Stimulated activated naive B cell treated with anti-CD40 and anti-IgM and Interleukin-4, amounts not matched to agents 10 μg/mL and 1 μg/mL and 100 μg/mL, for 72 hours (primary cell): ENCODE data around the gene PARD6B.

ENCODE experiments used
- ATAC-seq, 2 donors: fragments of 150-1000 bp; cut with Tn5 transposase; replicated peaks; 2 replicates each; pipeline ENCODE4 v1.10.0; 2021; ENCODE audit warnings: moderate library complexity in 1 of 2
- DNase-seq: peaks from one replicate; pipeline ENCODE4 v3.0.0; 2021
- H3K27ac Mint-ChIP-seq: one replicate; pipeline ENCODE4 v1.8.0; 2022; ENCODE audit warnings: mild to moderate bottlenecking, mixed read lengths
- H3K27me3 Mint-ChIP-seq, 2 donors: one replicate each; pipeline ENCODE4 v1.8.0; 2022; ENCODE audit warnings: mixed read lengths in 2 of 2
- H3K36me3 Mint-ChIP-seq, 2 donors: one replicate each; pipeline ENCODE4 v1.8.0; 2022; ENCODE audit warnings: mixed read lengths in 2 of 2, mild to moderate bottlenecking in 1 of 2
- H3K4me1 Mint-ChIP-seq, 2 donors: one replicate each; pipeline ENCODE4 v1.8.0; 2022; ENCODE audit warnings: mixed read lengths in 2 of 2, mild to moderate bottlenecking in 1 of 2
- H3K4me3 Mint-ChIP-seq, 2 donors: one replicate each; pipeline ENCODE4 v1.8.0; 2022; ENCODE audit warnings: mild to moderate bottlenecking in 2 of 2, mixed read lengths in 2 of 2, moderate library complexity in 1 of 2
- H3K9me3 Mint-ChIP-seq, 2 donors: one replicate each; pipeline ENCODE4 v1.8.0; 2022; ENCODE audit warnings: mixed read lengths in 2 of 2, mild to moderate bottlenecking in 1 of 2

The PARD6B gene

GRCh38 chr20:50735813-50736212 is 4.4 kb downstream of the PARD6B start:
- no peak for DNase-seq
- peaks cover 6 to 17% of the 10 kb centered on the region in 2 donors for H3K36me3 Mint-ChIP-seq

GRCh38 chr20:50737352-50737751 is 6.0 kb downstream of the PARD6B start:
- Mint-ChIP-seq H3K4me3 (no peak overlapping the region), H3K27ac (peak overlapping the region; percentile 39)
- DNase-seq = no peak

More at GRCh38 chr20:50735813-50736212, 4.4 kb downstream of the PARD6B start:
- Mint-ChIP-seq H3K4me3 (no peak overlapping the region), H3K4me1 (peaks cover 10 to 22% of the 10 kb centered on the region in 2 donors), H3K27ac (no peak overlapping the region), H3K9me3 (no peaks in the 10 kb centered on the region), H3K27me3 (no peaks in the 10 kb centered on the region)
- ATAC-seq = no peak

GRCh38 chr20:50743087-50743486 is 11.7 kb downstream of the PARD6B start:
- no peak for DNase-seq
- H3K36me3 Mint-ChIP-seq = peaks cover 8 to 18% of the 10 kb centered on the region in 2 donors
- H3K9me3 Mint-ChIP-seq = no peaks in the 10 kb centered on the region
- H3K4me3 Mint-ChIP-seq = no peak overlapping the region
- no peak overlapping the region for H3K27ac Mint-ChIP-seq
- H3K27me3 Mint-ChIP-seq = no peaks in the 10 kb centered on the region
- ATAC-seq = no peak
- peaks cover 3 to 6% of the 10 kb centered on the region in 2 donors for H3K4me1 Mint-ChIP-seq

More at GRCh38 chr20:50737352-50737751, 6.0 kb downstream of the PARD6B start:
- Mint-ChIP-seq H3K9me3 (no peaks in the 10 kb centered on the region), H3K4me1 (peaks cover 9 to 18% of the 10 kb centered on the region in 2 donors), H3K27me3 (no peaks in the 10 kb centered on the region), H3K36me3 (peaks cover 10 to 21% of the 10 kb centered on the region in 2 donors)
- ATAC-seq = no peak

GRCh38 chr20:50744143-50744792 is 12.9 kb downstream of the PARD6B start:
- Mint-ChIP-seq H3K27me3 (no peaks in the 10 kb centered on the region), H3K9me3 (no peaks in the 10 kb centered on the region), H3K4me3 (no peak overlapping the region), H3K36me3 (peaks cover 8 to 15% of the 10 kb centered on the region in 2 donors), H3K4me1 (peaks cover 3 to 6% of the 10 kb centered on the region in 2 donors), H3K27ac (no peak overlapping the region)
- no peak for ATAC-seq
- DNase-seq = no peak

- Mint-ChIP-seq H3K36me3 (peaks cover 3 to 18% of the 10 kb centered on the region in 2 donors), H3K27me3 (no peaks in the 10 kb centered on the region), H3K4me1 (peaks cover 0 to 3% of the 10 kb centered on the region in 2 donors), H3K27ac (no peak overlapping the region), H3K4me3 (no peak overlapping the region), H3K9me3 (no peaks in the 10 kb centered on the region)
- DNase-seq = no peak
- no peak for ATAC-seq
Measured at GRCh38 chr20:50745634-50746137, 14.3 kb downstream of the PARD6B start.

GRCh38 chr20:50746138-50746940 is 15.0 kb downstream of the PARD6B start:
- Mint-ChIP-seq H3K9me3 (no peaks in the 10 kb centered on the region), H3K27ac (no peak overlapping the region), H3K27me3 (no peaks in the 10 kb centered on the region), H3K36me3 (peaks cover under 1 to 15% of the 10 kb centered on the region in 2 donors), H3K4me1 (peaks cover 0 to 2% of the 10 kb centered on the region in 2 donors), H3K4me3 (no peak overlapping the region)
- no peak for ATAC-seq
- no peak for DNase-seq

- no peak overlapping the region for H3K4me3 Mint-ChIP-seq
- no peaks in the 10 kb centered on the region for H3K9me3 Mint-ChIP-seq
- ATAC-seq (no peak), DNase-seq (no peak)
- peaks cover 0 to 2% of the 10 kb centered on the region in 2 donors for H3K4me1 Mint-ChIP-seq
- no peaks in the 10 kb centered on the region for H3K27me3 Mint-ChIP-seq
- peaks cover 0 to 14% of the 10 kb centered on the region in 2 donors for H3K36me3 Mint-ChIP-seq
- no peak overlapping the region for H3K27ac Mint-ChIP-seq
Measured at GRCh38 chr20:50747275-50747674, 15.9 kb downstream of the PARD6B start.

- DNase-seq = no peak
- no peak for ATAC-seq
- Mint-ChIP-seq H3K27me3 (no peaks in the 10 kb centered on the region), H3K4me3 (no peak overlapping the region), H3K36me3 (peaks cover 0 to 8% of the 10 kb centered on the region in 2 donors), H3K27ac (no peak overlapping the region), H3K4me1 (no peaks in the 10 kb centered on the region), H3K9me3 (no peaks in the 10 kb centered on the region)
Measured at GRCh38 chr20:50750145-50750671, 18.8 kb downstream of the PARD6B start.

- no peak overlapping the region for H3K27ac Mint-ChIP-seq
- DNase-seq = no peak
- H3K4me1 Mint-ChIP-seq = no peaks in the 10 kb centered on the region
- no peak for ATAC-seq
- H3K4me3 Mint-ChIP-seq = no peak overlapping the region
- no peaks in the 10 kb centered on the region for H3K27me3 Mint-ChIP-seq
- H3K9me3 Mint-ChIP-seq = no peaks in the 10 kb centered on the region
- H3K36me3 Mint-ChIP-seq = peaks cover 0 to 8% of the 10 kb centered on the region in 2 donors
Measured at GRCh38 chr20:50753152-50753551, 21.8 kb downstream of the PARD6B start.

- no peak overlapping the region for H3K27ac Mint-ChIP-seq
- H3K4me1 Mint-ChIP-seq = no peaks in the 10 kb centered on the region
- no peaks in the 10 kb centered on the region for H3K27me3 Mint-ChIP-seq
- H3K36me3 Mint-ChIP-seq = peaks cover 0 to 8% of the 10 kb centered on the region in 2 donors
- no peak overlapping the region for H3K4me3 Mint-ChIP-seq
- H3K9me3 Mint-ChIP-seq = no peaks in the 10 kb centered on the region
- ATAC-seq (no peak), DNase-seq (no peak)
Measured at GRCh38 chr20:50754420-50754819, 23.0 kb downstream of the PARD6B start.

- Mint-ChIP-seq H3K36me3 (no peaks in the 10 kb centered on the region), H3K9me3 (no peaks in the 10 kb centered on the region), H3K4me1 (no peaks in the 10 kb centered on the region), H3K27me3 (no peaks in the 10 kb centered on the region), H3K4me3 (no peak overlapping the region), H3K27ac (no peak overlapping the region)
- ATAC-seq (no peak), DNase-seq (no peak)
Measured at GRCh38 chr20:50756447-50756846, 25.1 kb downstream of the PARD6B start.

GRCh38 chr20:50758469-50758868 is 27.1 kb downstream of the PARD6B start:
- H3K9me3 Mint-ChIP-seq = no peaks in the 10 kb centered on the region
- no peak for DNase-seq
- peaks cover 0 to 2% of the 10 kb centered on the region in 2 donors for H3K27me3 Mint-ChIP-seq
- H3K27ac Mint-ChIP-seq = no peak overlapping the region
- no peaks in the 10 kb centered on the region for H3K4me1 Mint-ChIP-seq
- ATAC-seq = no peak
- no peak overlapping the region for H3K4me3 Mint-ChIP-seq
- H3K36me3 Mint-ChIP-seq = no peaks in the 10 kb centered on the region

GRCh38 chr20:50758992-50759391 is 27.6 kb downstream of the PARD6B start:
- DNase-seq (no peak), ATAC-seq (no peak)
- no peak overlapping the region for H3K27ac Mint-ChIP-seq
- no peaks in the 10 kb centered on the region for H3K36me3 Mint-ChIP-seq
- H3K4me1 Mint-ChIP-seq = no peaks in the 10 kb centered on the region
- no peak overlapping the region for H3K4me3 Mint-ChIP-seq
- H3K27me3 Mint-ChIP-seq = peaks cover 0 to 6% of the 10 kb centered on the region in 2 donors
- no peaks in the 10 kb centered on the region for H3K9me3 Mint-ChIP-seq

- ATAC-seq (no peak), DNase-seq (no peak)
- Mint-ChIP-seq H3K27ac (no peak overlapping the region), H3K9me3 (no peaks in the 10 kb centered on the region), H3K36me3 (no peaks in the 10 kb centered on the region), H3K4me3 (no peak overlapping the region), H3K27me3 (peaks cover 0 to 6% of the 10 kb centered on the region in 2 donors), H3K4me1 (no peaks in the 10 kb centered on the region)
Measured at GRCh38 chr20:50759678-50760077, 28.3 kb downstream of the PARD6B start.
